Measurements from ENCODE around the gene ALDH7A1. TPM values are rescaled to one million over a fixed set of nuclear protein-coding genes. Genes with fewer than 3 reads are reported as not detected.

The ALDH7A1 gene
- total RNA-seq, 1 experiment from 2014 or later, result 176 TPM

DNA sequence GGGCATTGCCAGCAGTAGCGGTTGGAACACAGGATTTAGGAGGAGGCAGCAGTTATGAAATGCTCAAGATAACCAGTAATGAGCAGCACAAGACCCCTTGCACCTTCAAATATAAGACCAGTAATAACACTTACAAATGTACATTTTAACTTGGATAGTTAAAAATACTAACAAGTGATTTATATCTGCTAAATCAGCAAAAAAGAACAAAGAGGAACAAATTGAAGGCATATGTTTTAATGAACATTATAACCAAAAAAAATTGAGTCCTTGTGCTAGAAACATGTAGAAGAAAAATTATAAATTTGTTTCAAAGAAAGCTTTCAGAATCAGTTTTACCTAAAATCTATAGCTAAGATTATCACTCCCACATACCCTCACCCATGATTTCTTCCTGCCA is 52.0 kb downstream of the ALDH7A1 start (continued):
- TF ChIP-seq NFATC4 (CRISPR knock-in tag; IDR thresholded peaks at IDR 0.05), result no peak
- no peak for TF ChIP-seq TEAD4 (CRISPR knock-in tag; IDR thresholded peaks at IDR 0.05)
- TF ChIP-seq TP53 (CRISPR knock-in tag; IDR thresholded peaks at IDR 0.05), result no peak
- no peak for TF ChIP-seq GRHL2 (CRISPR knock-in tag; IDR thresholded peaks at IDR 0.05; ENCODE audit: insufficient replicate concordance, severe bottlenecking)
- TF ChIP-seq GABPB1 (CRISPR knock-in tag; IDR thresholded peaks at IDR 0.05), result no peak
- TF ChIP-seq ZBTB21 (CRISPR knock-in tag; IDR thresholded peaks at IDR 0.05; ENCODE audit: borderline replicate concordance), result no peak
- TF ChIP-seq MXD4 (CRISPR knock-in tag; IDR thresholded peaks at IDR 0.05; ENCODE audit: borderline replicate concordance), result no peak

DNA sequence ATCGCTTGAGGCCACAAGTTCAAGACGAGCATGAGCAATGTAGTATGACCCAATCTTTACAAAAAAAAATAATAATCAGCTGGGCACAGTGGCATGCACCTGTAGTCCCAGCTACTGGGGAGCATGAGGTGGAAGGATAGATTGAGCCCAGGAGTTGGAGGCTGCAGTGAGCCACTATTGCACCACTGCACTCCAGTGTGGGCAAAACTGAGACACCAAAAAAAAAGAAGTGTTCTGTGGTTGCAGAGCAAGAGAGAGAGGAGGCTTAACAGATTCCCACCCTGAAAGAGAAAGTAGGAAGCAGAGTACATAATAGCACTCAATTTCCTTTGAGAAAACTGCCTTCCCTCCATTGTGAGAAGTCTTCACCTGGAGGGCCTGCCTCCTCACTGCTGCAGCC is 52.6 kb downstream of the ALDH7A1 start:
- no peak for ATAC-seq
- Mint-ChIP-seq H3K4me1 (peaks cover 4% of the 10 kb centered on the region; the same call in 1 of the 2 replicates), H3K4me3 (no peak overlapping the region), H3K9me3 (no peaks in the 10 kb centered on the region), H3K27me3 (ENCODE audit: low read depth) (no peaks in the 10 kb centered on the region), H3K27ac (peak overlapping the region; percentile 10; the same call in 1 of the 2 replicates), H3K36me3 (peaks cover 17% of the 10 kb centered on the region)
- POLR2A ChIA-PET, result no interaction called here
- DNase-seq (ENCODE audit: low spot score), result no peak
- CTCF ChIA-PET, result interaction anchor here (0.9 to 2.6 kb wide), 3 partner anchors 8 to 53 kb away, joined by 3 to 10 read pairs (median 6); partner anchors contain the start of gene ALDH7A1
- TF ChIP-seq, protein P1, sequence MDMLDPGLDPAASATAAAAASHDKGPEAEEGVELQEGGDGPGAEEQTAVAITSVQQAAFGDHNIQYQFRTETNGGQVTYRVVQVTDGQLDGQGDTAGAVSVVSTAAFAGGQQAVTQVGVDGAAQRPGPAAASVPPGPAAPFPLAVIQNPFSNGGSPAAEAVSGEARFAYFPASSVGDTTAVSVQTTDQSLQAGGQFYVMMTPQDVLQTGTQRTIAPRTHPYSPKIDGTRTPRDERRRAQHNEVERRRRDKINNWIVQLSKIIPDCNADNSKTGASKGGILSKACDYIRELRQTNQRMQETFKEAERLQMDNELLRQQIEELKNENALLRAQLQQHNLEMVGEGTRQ (CRISPR knock-in tag; IDR thresholded peaks at IDR 0.05), result no peak
- TF ChIP-seq OVOL2 (CRISPR knock-in tag; IDR thresholded peaks at IDR 0.05; ENCODE audit: borderline replicate concordance) (no peak), ZNF671 (CRISPR knock-in tag; IDR thresholded peaks at IDR 0.05) (no peak), ZNF423 (CRISPR knock-in tag; IDR thresholded peaks at IDR 0.05) (no peak), ELF4 (CRISPR knock-in tag; IDR thresholded peaks at IDR 0.05; ENCODE audit: low read depth) (no peak)
- TF ChIP-seq, protein P2, sequence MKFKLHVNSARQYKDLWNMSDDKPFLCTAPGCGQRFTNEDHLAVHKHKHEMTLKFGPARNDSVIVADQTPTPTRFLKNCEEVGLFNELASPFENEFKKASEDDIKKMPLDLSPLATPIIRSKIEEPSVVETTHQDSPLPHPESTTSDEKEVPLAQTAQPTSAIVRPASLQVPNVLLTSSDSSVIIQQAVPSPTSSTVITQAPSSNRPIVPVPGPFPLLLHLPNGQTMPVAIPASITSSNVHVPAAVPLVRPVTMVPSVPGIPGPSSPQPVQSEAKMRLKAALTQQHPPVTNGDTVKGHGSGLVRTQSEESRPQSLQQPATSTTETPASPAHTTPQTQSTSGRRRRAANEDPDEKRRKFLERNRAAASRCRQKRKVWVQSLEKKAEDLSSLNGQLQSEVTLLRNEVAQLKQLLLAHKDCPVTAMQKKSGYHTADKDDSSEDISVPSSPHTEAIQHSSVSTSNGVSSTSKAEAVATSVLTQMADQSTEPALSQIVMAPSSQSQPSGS (CRISPR knock-in tag; IDR thresholded peaks at IDR 0.05; ENCODE audit: borderline replicate concordance, low read depth), result no peak

DNA sequence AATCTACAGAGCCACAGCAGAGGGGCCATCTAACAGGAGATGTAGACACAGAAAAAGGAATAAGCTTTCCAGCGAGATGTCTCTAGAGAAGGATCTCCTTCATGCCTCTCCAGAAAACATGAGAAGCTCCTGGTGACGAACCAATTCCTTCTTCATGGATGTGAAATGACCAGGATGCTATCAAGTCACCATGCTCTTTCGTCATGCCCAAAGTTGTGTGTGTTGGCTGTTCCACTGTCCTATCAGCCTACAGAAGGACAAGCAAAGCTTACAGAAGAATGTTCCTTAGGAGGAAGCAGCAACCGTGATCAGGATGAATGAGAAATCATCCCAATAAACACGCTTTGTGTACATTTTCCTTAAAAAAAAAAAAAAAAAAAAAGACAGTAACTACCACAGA is 54.4 kb downstream of the ALDH7A1 start:
- ATAC-seq (no peak), DNase-seq (ENCODE audit: low spot score) (no peak)
- Mint-ChIP-seq H3K9me3 (peaks cover under 1% of the 10 kb centered on the region; the same call in 1 of the 2 replicates), H3K4me1 (peaks cover 7% of the 10 kb centered on the region), H3K4me3 (no peak overlapping the region), H3K36me3 (peaks cover 3% of the 10 kb centered on the region), H3K27ac (no peak overlapping the region), H3K27me3 (ENCODE audit: low read depth) (no peaks in the 10 kb centered on the region)
- CTCF ChIA-PET, result interaction anchor here (0.7 to 1.3 kb wide), 4 partner anchors 41 to 274 kb away, joined by 3 to 5 read pairs (median 4); no protein-coding TSS in a partner anchor
- POLR2A ChIA-PET, result no interaction called here
- TF ChIP-seq TP53 (CRISPR knock-in tag; IDR thresholded peaks at IDR 0.05), result no peak
- no peak for TF ChIP-seq MXD4 (CRISPR knock-in tag; IDR thresholded peaks at IDR 0.05; ENCODE audit: borderline replicate concordance)
- TF ChIP-seq, protein P3, sequence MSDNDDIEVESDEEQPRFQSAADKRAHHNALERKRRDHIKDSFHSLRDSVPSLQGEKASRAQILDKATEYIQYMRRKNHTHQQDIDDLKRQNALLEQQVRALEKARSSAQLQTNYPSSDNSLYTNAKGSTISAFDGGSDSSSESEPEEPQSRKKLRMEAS (CRISPR knock-in tag; IDR thresholded peaks at IDR 0.05), result no peak
- TF ChIP-seq PRRX2 (CRISPR knock-in tag; IDR thresholded peaks at IDR 0.05), result no peak
- TF ChIP-seq, protein P4, sequence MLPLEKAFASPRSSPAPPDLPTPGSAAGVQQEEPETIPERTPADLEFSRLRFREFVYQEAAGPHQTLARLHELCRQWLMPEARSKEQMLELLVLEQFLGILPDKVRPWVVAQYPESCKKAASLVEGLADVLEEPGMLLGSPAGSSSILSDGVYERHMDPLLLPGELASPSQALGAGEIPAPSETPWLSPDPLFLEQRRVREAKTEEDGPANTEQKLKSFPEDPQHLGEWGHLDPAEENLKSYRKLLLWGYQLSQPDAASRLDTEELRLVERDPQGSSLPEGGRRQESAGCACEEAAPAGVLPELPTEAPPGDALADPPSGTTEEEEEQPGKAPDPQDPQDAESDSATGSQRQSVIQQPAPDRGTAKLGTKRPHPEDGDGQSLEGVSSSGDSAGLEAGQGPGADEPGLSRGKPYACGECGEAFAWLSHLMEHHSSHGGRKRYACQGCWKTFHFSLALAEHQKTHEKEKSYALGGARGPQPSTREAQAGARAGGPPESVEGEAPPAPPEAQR (CRISPR knock-in tag; IDR thresholded peaks at IDR 0.05), result no peak
- TF ChIP-seq, protein P5, sequence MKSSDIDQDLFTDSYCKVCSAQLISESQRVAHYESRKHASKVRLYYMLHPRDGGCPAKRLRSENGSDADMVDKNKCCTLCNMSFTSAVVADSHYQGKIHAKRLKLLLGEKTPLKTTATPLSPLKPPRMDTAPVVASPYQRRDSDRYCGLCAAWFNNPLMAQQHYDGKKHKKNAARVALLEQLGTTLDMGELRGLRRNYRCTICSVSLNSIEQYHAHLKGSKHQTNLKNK (CRISPR knock-in tag; IDR thresholded peaks at IDR 0.05), result no peak
- TF ChIP-seq, protein P6, sequence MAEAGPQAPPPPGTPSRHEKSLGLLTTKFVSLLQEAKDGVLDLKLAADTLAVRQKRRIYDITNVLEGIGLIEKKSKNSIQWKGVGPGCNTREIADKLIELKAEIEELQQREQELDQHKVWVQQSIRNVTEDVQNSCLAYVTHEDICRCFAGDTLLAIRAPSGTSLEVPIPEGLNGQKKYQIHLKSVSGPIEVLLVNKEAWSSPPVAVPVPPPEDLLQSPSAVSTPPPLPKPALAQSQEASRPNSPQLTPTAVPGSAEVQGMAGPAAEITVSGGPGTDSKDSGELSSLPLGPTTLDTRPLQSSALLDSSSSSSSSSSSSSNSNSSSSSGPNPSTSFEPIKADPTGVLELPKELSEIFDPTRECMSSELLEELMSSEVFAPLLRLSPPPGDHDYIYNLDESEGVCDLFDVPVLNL (CRISPR knock-in tag; IDR thresholded peaks at IDR 0.05; ENCODE audit: borderline replicate concordance, low read depth), result no peak
- TF ChIP-seq FOXK1 (CRISPR knock-in tag; IDR thresholded peaks at IDR 0.05), result no peak
- TF ChIP-seq, protein P2 (CRISPR knock-in tag; IDR thresholded peaks at IDR 0.05; ENCODE audit: borderline replicate concordance, low read depth), result no peak
- no peak for TF ChIP-seq OVOL2 (CRISPR knock-in tag; IDR thresholded peaks at IDR 0.05; ENCODE audit: borderline replicate concordance)
- no peak for TF ChIP-seq FOXP1 (CRISPR knock-in tag; IDR thresholded peaks at IDR 0.05; ENCODE audit: borderline replicate concordance)
- no peak for TF ChIP-seq ZBTB21 (CRISPR knock-in tag; IDR thresholded peaks at IDR 0.05; ENCODE audit: borderline replicate concordance)
- no peak for TF ChIP-seq GRHL2 (CRISPR knock-in tag; IDR thresholded peaks at IDR 0.05; ENCODE audit: insufficient replicate concordance, severe bottlenecking)
- TF ChIP-seq, protein P7, sequence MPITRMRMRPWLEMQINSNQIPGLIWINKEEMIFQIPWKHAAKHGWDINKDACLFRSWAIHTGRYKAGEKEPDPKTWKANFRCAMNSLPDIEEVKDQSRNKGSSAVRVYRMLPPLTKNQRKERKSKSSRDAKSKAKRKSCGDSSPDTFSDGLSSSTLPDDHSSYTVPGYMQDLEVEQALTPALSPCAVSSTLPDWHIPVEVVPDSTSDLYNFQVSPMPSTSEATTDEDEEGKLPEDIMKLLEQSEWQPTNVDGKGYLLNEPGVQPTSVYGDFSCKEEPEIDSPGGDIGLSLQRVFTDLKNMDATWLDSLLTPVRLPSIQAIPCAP (CRISPR knock-in tag; IDR thresholded peaks at IDR 0.05), result no peak
- TF ChIP-seq, protein P8, sequence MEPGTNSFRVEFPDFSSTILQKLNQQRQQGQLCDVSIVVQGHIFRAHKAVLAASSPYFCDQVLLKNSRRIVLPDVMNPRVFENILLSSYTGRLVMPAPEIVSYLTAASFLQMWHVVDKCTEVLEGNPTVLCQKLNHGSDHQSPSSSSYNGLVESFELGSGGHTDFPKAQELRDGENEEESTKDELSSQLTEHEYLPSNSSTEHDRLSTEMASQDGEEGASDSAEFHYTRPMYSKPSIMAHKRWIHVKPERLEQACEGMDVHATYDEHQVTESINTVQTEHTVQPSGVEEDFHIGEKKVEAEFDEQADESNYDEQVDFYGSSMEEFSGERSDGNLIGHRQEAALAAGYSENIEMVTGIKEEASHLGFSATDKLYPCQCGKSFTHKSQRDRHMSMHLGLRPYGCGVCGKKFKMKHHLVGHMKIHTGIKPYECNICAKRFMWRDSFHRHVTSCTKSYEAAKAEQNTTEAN (CRISPR knock-in tag; IDR thresholded peaks at IDR 0.05), result no peak

All from WTC11 (cell line).